Right forelimb (tissue), 1 donor: ENCODE measurements around the gene YPEL1.

Experiments used
- DNase-seq: peaks from one replicate; pipeline ENCODE4 v3.0.0-alpha.2; 2018

The YPEL1 gene, protein sequence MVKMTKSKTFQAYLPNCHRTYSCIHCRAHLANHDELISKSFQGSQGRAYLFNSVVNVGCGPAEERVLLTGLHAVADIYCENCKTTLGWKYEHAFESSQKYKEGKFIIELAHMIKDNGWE

GRCh38 chr22:21735200-21736083 lies at the start of gene YPEL1:
Gene YPEL1, minus strand, starts transcription at chr22:21735794. Its CDS starts 25,050 bp downstream, at chr22:21710744.
- DNase-seq: peak; percentile 99

- DNase-seq: no peak
Observed at GRCh38 chr22:21780259-21780658, 44.7 kb upstream of the YPEL1 start.

DNA sequence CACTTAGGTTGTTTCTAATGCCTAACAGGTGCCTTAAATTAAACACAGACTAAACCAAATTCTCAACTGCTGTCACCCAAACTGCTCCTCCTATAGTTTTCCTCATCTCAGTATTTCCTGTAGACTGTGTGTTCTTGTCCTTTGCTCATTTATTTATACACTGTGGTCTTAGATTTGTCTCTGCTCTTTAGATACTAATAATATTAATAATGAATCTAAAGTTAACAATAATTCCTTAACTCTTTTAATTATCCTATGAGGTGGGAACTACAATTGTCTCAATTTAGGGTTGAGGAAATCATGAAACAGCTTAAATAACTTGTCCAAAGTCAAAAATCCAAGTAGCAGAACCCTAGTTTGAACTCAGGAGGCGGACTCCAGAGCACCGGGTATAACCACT lies 43.9 kb upstream of the YPEL1 start:
- DNase-seq: no peak

- no peak for DNase-seq
Observed at GRCh38 chr22:21778705-21779363, 43.2 kb upstream of the YPEL1 start.

DNA sequence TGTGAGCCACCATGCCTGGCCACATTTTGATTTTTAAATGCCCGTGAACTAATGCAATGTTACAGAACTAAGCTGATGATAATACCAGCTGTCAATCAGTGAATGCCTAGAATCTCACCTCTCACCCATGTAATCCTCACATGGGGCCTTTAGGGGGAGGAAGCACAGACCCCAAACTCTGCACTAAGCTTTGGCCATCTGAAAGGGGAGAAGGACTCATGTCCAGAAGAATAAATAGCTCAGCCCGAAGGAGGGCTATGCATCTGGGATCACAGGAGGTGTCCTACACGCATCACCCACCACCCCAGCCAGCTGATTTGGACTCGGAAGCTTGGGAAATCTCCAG lies 36.0 kb upstream of the YPEL1 start:
- no peak for DNase-seq

DNA sequence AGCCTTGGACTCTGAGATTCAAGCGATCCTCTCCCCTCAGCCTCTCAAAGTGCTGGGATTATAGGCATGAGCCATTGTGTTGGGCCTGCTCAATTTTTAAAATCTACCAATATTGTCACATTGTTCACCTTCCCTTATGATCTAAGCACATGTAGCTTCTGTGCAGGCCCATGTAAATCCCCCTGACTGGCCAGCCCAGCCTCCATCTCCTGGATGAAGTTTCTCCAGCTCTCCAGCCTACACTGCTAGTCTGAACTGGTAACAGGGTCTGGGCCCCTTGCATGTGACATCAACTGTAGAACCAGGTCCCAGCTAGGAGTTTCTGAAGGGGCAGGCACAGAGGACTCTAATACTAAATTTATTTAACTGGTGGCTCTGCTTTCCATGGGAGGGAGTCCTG lies 32.8 kb upstream of the YPEL1 start:
- no peak for DNase-seq

DNA sequence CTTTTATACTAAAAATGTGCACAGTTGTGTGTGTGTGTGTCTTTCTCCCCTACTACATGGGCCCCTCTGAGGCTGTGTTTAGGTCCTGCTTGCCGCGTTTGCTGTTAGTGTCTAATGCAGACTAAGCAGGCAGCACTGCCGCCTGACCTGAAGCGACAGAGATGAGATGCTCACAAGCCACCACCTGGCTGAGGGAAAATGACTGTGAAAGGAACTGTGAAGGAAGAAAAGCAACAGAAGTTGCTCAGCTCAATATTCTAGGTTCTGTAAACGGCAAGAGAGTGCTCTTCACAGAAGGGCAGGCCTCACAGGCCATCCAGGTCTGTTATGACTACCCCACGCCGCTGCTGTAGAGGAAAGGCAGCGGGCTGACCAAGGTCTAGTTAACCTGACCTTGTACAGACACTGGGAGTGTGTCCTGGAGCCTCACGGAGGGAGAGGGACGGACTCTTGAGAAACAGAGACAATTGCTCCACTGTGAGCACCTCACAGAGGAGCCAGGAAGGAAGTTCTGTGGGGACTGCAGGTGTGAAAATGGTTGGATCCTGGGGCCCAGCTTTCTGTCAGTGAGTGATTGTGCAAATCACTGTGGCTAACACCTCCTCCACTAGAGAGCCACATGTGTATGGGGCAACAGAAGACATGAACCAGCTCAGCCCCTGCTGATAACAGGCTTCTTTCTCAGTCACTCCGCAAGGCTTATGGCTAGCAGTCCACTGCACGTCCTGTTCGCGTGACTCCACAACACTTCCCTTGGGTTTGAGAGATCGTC lies 31.3 kb upstream of the YPEL1 start:
- DNase-seq: no peak

GRCh38 chr22:21765909-21766529 lies 30.4 kb upstream of the YPEL1 start:
- DNase-seq: no peak

DNA sequence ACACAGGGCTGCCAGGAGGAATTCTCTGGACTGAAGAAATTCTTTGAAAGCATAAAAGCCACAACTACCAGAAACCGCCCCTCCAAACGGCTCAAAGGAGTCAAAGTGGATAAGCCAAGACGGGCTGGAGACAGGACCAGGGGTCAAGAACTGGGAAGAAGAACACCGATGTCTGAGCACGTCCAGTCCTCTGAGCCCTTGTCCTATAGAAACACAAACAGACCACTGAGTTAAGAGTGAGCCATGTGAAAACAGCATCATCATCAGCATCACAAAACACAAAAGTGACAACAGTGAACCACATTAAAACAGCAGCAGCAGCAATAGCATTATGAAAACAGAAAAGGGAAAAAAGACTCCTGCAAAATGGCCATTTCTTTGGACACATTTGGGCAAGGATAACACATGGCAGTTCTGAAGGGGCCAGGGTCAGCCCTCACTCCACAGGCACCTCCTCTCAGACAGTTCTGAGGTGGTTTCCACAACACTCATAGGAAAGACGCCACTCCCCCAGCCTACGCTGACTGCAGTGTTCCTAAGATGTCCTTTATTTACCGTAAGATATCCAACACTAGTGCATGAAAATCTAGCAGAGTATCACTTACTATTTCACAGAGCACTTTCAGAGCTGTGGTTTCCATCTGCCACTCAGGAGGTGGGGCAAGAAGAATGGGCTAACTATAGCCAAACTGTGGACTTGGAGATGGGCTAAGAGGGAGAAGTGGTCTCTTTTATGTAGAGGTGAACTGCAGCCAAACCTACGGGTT lies 28.6 kb upstream of the YPEL1 start:
- DNase-seq: no peak

DNA sequence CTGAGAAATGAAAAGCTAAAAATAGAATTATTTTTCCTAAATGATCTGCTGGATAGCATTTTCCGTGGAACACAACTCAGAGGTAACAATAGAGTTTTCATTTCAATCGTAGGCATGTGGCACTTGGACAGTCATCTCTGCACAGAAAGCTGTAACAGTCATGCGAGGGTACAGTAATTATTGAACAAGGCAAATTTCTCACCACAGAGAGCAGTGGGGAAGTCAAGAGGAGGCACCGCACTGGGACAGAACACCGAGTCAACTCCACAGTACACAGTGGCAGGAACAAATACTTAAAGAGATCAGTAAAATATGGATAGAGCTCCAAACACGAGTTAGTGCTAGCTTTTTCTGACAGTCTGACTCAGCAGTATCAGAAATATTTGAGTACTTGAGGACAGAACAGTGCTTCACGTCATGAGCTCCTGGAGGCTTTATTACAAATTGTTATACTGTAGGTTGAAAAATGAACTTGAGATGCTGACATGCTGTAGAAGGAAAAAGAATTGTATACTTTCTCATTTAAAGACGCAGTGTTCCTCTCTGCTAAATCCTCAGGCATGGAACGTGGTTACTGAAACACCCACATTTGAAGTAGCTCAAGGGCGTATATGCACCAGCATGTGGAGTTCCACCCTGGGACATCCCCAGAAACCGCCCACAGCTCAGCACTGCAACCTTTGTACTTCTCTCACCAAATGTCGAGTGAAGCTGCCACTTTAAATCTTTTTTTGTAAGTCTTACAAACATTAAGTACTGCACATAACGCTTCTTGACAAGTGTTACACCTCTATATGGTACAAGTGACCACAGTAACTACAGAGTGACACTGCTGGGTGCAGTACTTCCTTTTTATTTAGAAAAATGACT lies 27.4 kb upstream of the YPEL1 start:
- DNase-seq: no peak

DNA sequence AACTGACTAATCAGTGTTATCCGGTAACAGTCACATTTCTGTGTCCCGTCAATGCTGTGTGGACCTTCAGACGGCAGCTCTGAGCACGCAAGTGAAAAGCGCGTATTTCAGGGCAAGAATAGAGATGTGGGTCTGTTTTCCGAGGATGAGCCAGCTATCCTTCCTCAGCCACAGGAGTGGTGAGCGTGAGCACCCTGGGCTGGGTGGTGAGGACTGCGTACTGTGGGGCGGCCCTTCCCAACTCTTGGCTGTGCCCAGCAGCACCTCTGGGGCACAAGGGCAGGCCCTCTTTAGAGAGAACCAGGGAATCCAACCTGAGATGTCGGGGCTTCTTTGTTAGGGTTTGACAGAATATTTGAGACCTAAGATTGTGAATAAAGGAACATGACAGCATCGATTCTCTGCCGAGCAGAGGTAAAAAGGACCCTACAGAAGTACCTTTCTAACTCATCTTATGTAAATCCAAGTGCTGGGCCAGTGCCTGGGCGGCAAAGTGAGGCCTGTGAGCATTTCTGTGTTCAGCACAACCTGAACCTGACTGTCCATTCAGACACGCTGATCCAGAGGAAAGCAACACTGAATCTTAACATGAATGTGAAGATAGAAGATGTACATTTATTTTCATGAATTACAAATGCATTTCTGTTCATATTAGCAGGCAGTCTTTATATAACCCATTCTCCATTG lies 26.5 kb upstream of the YPEL1 start:
- no peak for DNase-seq

DNA sequence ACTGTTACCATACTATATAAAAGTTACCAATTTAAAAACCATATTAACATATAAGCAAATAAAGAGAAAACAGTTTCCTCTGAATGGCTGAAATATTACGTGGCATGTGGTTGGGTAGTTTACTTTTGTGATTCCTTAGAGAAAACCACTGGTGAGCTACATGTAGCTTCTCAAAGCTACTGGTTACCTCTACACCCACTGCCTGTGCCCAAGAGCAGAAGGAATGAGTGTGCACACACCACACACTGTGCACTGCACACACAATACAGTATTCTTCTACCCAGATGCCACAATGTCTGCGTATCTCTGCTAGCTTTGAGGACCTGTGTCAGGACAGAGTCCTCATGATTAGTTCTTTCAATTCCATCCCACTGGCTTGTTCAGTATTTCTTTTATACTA lies 25.5 kb upstream of the YPEL1 start:
- no peak for DNase-seq

- DNase-seq: no peak
Observed at GRCh38 chr22:21760640-21761039, 25.0 kb upstream of the YPEL1 start.

DNA sequence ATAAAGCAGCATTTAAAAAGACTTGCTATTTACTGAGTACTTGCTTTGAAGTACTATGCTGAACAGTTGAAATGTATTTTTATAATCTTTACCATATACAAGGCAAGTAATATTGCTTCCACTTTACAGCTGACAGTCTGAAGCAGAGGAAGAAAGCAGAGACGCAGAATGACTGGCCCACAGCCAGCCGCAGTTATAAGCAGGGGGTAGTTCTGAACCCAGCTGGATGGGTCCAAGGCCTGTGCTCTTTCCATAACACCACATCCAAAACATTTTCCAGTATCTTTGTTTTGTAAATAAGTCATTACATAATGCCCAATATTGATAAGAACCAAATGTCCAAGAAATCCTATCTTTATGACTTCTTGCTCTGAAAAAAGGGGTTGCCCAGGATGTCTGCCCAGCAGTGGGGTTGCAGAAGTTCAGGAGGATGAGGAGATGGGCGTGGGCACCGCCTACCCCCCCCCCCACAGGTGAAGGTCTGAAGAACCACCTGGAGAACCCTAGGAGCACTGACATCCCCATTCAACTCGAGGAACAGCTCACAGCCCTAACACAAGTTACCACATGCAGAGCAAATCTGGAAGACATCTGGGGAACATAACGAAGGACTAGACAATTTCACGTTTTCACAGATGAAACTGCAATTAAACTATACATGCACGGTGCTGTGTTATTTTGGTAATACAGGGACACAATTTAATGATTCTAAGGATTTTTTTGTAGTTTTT lies 24.2 kb upstream of the YPEL1 start:
- DNase-seq: no peak

GRCh38 chr22:21759093-21759492 lies 23.5 kb upstream of the YPEL1 start:
- no peak for DNase-seq

GRCh38 chr22:21758091-21758864 lies 22.7 kb upstream of the YPEL1 start:
- no peak for DNase-seq

- DNase-seq: no peak
Observed at GRCh38 chr22:21755851-21756284, 20.3 kb upstream of the YPEL1 start.

DNA sequence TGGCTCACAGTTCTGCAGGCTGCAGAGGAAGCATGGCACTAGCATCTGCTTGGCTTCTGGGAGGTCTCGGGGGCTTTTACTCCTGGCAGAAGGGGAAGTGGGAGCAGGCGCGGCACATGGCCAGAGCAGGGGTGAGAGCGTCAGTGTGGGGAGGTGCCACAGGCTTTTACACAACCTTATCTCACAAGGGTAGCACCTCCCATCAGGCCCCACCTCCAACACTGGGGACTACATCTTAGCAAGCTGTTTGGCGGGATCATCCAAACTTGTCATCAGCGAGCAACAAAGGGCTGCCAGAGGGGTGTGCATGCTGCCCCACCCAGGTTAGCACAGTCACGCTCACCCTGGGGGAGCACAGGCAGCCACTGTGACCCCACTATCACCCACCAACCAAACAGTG lies 18.9 kb upstream of the YPEL1 start:
- DNase-seq: no peak
